ENCODE measurements around the gene KIFC3. TPM values are rescaled to one million over a fixed set of nuclear protein-coding genes. Genes with fewer than 3 reads are reported as not detected.
A peak's percentile ranks its signal among the peaks of the same experiment; 100 is the strongest.

Gene KIFC3
- total RNA-seq, 2 donors from 2014 or later: 0.16 to 0.64 TPM

GRCh38 chr16:57810197-57811031 is 8.1 kb upstream of the KIFC3 start:
- H3K27ac Mint-ChIP-seq: peak overlapping the region; percentile 65 to 74
- no peaks in the 10 kb centered on the region for H3K36me3 Mint-ChIP-seq
- ATAC-seq: peak; percentile 79 to 97
- DNase-seq (ENCODE audit: low spot score in 2 of 2): peak in 1 of 2 donors; percentile 65
- H3K9me3 Mint-ChIP-seq: no peaks in the 10 kb centered on the region

GRCh38 chr16:57809276-57810196 is 7.2 kb upstream of the KIFC3 start:
- ATAC-seq (peak; percentile 6 to 11), DNase-seq (ENCODE audit: low spot score in 2 of 2) (no peak)
- no peaks in the 10 kb centered on the region for H3K9me3 Mint-ChIP-seq
- no peaks in the 10 kb centered on the region for H3K36me3 Mint-ChIP-seq
- H3K27ac Mint-ChIP-seq: no peak overlapping the region

DNA sequence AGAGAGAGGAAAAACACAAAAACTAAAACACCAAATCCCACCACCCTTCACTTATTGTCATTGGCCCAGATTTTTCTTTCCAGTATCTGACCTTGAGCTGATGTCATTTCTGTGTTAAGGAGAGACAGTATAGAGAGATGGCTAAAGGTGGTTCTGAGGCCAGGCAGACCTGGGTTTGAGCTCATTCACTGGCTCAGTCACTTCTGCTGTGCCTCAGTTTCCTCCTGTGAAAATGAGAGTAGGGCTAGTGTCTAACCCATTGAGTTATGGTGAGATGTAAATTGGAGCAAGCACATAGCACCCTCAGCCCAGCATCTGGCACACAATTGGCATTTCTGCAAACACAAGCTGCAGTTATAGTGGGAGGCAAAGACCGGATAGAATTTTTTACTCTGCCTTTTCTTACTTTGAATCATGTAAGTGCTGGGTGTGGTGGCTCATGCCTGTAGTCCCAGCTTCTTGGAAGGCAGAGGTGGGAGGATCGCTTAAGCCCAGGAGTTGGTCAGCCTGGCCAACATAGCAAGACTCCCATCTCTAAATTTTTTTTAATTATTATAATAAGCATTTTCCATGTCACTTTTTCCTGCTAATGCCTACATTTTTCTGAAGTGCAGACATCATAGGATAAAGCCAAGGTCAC is 6.4 kb upstream of the KIFC3 start:
- Mint-ChIP-seq H3K9me3 (no peaks in the 10 kb centered on the region), H3K36me3 (no peaks in the 10 kb centered on the region), H3K27ac (no peak overlapping the region)
- ATAC-seq (no peak), DNase-seq (ENCODE audit: low spot score in 2 of 2) (no peak)

GRCh38 chr16:57807968-57808528 is 5.8 kb upstream of the KIFC3 start:
- Mint-ChIP-seq H3K9me3 (no peaks in the 10 kb centered on the region), H3K27ac (no peak overlapping the region), H3K36me3 (peaks cover under 1 to 2% of the 10 kb centered on the region in 2 donors)
- DNase-seq (ENCODE audit: low spot score in 2 of 2) (peak in 1 of 2 donors; percentile 33), ATAC-seq (peak; percentile 61 to 64)

- Mint-ChIP-seq H3K27ac (no peak overlapping the region), H3K36me3 (peaks cover 7% of the 10 kb centered on the region in 2 donors), H3K9me3 (no peaks in the 10 kb centered on the region)
- no peak for DNase-seq (ENCODE audit: low spot score in 2 of 2)
- no peak for ATAC-seq
Observed at GRCh38 chr16:57807252-57807967, 5.1 kb upstream of the KIFC3 start.

DNA sequence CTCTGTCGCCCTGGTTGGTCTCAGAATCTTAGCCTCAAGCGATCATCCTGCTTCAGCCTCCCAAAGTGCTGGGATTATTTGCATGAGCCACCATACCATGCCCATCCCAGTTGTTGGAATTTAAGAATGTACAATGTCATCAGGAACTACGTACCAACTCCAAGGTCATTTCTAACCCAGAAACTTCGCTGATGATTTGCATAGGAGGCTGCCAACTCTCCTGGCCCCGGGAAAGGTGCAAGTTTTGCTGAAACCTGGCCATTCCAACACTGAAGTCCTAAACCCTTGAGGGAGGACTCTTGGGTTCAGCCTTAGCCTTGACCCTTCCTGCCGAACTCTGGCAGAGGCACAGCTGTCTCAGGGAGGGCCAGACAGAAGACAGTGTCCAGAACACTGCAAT is 2.9 kb upstream of the KIFC3 start:
- Mint-ChIP-seq H3K36me3 (peaks cover 7% of the 10 kb centered on the region in 2 donors), H3K27ac (no peak overlapping the region), H3K9me3 (no peaks in the 10 kb centered on the region)
- no peak for DNase-seq (ENCODE audit: low spot score in 2 of 2)
- no peak for ATAC-seq

DNA sequence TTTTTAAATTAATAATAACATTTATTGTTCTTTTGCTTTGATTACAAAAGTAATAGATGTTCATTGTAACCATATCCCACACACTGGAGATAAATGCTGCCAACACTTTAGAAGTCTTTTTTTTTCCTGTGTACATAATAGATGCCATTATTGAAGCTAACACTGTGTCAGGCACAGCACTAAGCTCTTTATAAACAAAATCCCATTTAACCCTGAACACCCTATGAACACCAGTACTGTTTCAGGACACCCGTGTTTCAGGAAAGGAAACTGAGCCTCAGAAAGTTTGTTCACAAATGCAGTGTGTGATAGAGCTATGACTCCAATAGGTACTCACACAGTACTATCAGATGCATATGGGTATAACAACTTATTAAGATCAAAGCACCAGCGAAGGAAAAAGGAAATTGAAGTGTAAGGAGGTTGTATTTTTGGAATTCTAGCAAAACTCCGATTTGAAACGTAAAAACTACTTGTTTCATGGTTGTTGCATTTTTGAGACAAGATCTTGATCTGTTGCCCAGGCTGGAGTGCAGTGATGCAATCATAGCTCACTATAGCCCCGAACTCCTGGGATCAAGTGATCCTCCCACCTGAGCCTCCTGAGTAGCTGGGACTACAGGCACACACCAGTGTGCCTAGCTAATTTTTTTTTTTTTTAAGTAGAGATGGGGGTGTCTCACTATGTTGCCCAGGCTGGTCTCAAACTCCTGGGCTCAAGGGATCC is 2.0 kb upstream of the KIFC3 start:
- no peak for ATAC-seq
- Mint-ChIP-seq H3K9me3 (no peaks in the 10 kb centered on the region), H3K36me3 (peaks cover 7% of the 10 kb centered on the region in 2 donors), H3K27ac (no peak overlapping the region)
- DNase-seq (ENCODE audit: low spot score in 2 of 2): no peak

DNA sequence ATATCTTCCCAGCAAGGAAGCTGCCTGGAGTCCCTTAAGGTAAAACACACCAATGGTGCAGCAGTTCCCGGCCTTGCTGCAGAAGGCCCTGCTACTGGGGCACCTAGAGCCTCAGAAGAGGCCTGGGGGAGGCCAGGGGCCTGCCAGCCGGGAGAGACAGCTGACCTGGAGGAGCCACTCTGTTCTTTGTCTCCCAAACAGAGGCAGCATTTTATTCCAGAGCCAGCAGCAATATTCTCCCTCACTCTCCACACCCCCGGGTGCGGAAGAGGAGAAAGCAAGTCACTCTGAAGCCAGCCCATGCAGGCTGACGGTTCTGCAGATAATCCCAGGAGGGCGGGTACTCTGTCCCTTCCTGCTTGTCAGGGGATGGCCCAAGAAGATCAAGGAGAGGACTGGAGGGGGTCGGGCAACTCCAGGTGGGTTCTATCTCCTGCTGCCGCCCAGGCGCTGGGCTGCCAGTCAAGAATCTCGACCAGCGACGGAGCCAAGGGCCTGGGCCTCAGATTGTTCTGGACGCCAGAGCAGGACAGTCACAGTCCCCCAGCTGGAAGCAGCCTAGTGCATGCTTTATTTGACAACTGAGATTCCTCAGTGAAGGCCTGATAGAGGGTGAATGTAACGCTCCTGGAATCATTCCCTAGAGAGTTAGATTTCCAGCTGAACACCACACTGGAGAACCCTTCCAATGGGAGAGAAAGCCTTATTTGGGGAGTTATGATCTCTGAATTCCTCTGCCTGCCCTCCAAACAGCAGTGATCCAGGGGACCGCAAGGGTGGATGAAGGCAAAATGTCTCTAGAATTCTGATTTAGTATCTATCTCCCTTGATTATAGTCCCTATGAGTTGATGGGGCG is 1.1 kb upstream of the KIFC3 start:
- Mint-ChIP-seq H3K27ac (no peak overlapping the region), H3K36me3 (peaks cover 7% of the 10 kb centered on the region in 2 donors), H3K9me3 (no peaks in the 10 kb centered on the region)
- DNase-seq (ENCODE audit: low spot score in 2 of 2): no peak
- ATAC-seq: no peak

- DNase-seq (ENCODE audit: low spot score in 2 of 2) (no peak), ATAC-seq (no peak)
- H3K36me3 Mint-ChIP-seq: peaks cover 7% of the 10 kb centered on the region in 2 donors
- no peaks in the 10 kb centered on the region for H3K9me3 Mint-ChIP-seq
- no peak overlapping the region for H3K27ac Mint-ChIP-seq
Observed at GRCh38 chr16:57801809-57802340, 416 bp downstream of the KIFC3 start.

DNA sequence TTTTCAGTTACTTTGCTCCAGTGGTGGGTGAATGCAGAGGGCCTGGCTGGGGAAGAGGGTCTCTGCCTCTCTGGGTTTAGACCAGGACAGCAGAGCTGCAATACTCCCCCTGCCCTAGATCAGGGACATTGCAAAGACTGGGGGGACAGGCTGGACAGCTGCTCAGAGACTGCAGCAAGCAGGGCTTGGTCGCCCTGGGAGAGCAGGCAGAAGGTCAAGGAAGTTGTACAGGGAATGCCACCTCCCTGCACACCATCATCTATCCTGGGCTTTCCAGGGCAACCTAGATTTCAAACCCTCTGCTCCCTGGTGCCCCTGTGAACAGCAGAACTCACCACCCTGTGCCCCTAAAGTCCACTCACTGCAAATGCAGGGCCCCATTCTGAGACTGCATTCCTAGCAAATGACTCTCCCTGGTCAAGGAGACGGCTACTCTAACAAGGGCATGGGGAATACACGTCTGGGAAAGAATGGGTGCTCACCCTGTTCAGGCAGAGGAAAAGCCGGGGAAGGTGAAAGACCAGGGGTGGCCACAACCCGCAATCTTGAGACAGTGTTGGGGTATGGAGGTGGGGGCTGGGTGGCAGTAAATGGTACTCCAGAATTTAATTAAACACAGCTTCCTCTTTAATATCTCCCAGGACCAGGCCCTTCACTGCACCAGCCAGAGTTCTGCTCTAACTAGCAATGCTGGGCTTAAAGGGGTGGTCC is 1.0 kb downstream of the KIFC3 start:
- DNase-seq (ENCODE audit: low spot score in 2 of 2) (no peak), ATAC-seq (no peak)
- Mint-ChIP-seq H3K27ac (no peak overlapping the region), H3K36me3 (peaks cover 7% of the 10 kb centered on the region in 2 donors), H3K9me3 (no peaks in the 10 kb centered on the region)

DNA sequence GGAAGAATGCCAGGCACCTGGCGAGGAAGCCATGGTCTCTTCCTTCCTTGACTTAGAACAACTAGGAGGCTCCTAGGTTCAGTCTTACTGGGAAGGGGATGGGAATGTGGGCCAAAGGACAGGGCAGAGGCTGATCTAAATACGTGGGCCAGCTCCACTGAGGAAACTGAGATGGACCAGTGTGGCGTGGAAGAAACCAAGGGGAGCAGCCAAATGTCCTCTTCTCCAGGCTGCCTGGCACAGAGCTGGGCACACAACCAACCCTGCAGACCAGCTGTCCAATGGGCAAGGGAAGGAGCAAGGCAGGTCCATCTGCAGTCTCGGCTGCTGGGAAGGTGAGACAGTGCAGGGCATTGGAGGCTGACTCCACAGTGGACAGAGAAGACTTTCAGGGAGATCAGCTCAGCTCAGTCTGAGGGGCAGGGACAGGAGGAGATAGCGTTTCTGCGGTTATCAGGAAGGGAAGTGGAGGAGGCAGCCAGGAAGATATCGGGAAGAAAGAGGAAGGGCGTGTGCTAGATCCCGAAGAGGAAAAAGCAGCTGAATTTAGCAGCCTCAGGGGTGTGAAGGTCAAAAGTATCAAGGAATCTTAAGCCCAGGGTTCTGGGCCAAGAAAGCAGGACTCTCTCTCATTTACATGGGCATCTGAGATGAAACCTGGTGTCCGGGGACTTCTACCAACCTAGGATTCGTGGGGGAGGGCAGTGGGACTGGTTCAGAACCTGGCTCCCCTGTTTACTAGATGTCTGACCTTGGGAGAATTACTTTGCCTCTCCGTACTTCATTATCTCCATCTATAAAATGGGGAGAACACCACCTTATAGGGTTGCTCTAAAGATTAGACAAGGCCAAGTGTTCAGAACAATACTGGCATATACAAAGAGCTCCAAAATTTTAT is 1.8 kb downstream of the KIFC3 start:
- Mint-ChIP-seq H3K36me3 (peaks cover 7% of the 10 kb centered on the region in 2 donors), H3K27ac (no peak overlapping the region), H3K9me3 (no peaks in the 10 kb centered on the region)
- no peak for DNase-seq (ENCODE audit: low spot score in 2 of 2)
- ATAC-seq: no peak

DNA sequence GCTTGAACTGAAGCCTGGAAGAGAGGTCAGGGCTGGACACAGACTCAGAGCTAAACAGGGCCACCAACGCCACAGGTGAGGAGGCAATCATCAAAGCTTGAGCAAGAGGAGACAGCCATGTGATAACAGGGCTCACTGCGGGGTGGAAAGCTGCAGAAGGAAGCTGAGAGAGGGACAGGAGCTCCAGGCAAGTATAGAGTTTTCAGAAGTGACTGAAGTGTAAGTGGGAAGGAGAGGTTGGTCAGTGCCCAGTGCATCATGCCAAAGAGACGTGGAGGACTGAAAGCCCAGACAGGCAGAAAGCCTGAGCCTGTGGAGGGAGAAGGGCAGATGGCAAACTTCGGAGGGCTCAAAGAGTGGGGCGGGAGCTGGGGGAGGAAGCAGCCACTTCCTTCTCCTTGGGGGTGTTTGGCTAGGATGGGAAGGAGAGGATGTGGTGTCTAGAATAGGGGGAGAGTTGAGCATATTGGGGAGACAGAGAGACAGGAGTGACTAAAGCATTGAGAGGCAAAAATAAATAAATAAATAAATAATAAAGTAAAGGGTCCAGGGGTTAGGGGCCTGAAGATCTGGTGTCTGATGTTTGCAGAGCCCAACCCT is 2.6 kb downstream of the KIFC3 start:
- ATAC-seq (no peak), DNase-seq (ENCODE audit: low spot score in 2 of 2) (no peak)
- Mint-ChIP-seq H3K36me3 (peaks cover 7% of the 10 kb centered on the region in 2 donors), H3K27ac (no peak overlapping the region), H3K9me3 (no peaks in the 10 kb centered on the region)
